Measurements from ENCODE around the gene TBX19. TPM values are rescaled to one million over a fixed set of nuclear protein-coding genes. Genes with fewer than 3 reads are reported as not detected.

The TBX19 gene
- total RNA-seq, 4 donors from 2014 or later, result 1.2 to 2.9 (median 2.5) TPM

GRCh38 chr1:168259567-168259966 is 21.1 kb upstream of the TBX19 start:
- Histone ChIP-seq H3K4me1 (no peaks in the 10 kb centered on the region), H3K27ac (no peak overlapping the region), H3K4me3 (no peak overlapping the region), H3K27me3 (no peaks in the 10 kb centered on the region), H3K36me3 (peaks cover 0 to 21% (median 2%) of the 10 kb centered on the region in 4 donors), H3K9me3 (peaks cover 7 to 13% of the 10 kb centered on the region in 2 donors)
- DNase-seq, result no peak
- intact Hi-C loops (cut with DNase I; ENCODE audit: low total_unique reads) (no loop called here), in situ Hi-C loops (cut with MboI; ENCODE audit: low pct_ligation_motif_present in 1 of 4, low pct_unique_long_range_greater_than_20kb in 1 of 4, low sequenced_read_pairs in 3 of 4) (no loop called here)
- 92 to 97% methylated on average over 1 of the region's 1 CpG for WGBS, 2 donors (ENCODE audit: low coverage in 1 of 2)
- TF ChIP-seq POLR2AphosphoS5 (IDR thresholded peaks at IDR 0.05), result no peak
- no peak for TF ChIP-seq POLR2A (IDR thresholded peaks at IDR 0.05)
- no peak for TF ChIP-seq CTCF (IDR thresholded peaks at IDR 0.05)
- no peak for TF ChIP-seq EP300 (IDR thresholded peaks at IDR 0.05; ENCODE audit: low read depth)

- in situ Hi-C loops (cut with MboI; ENCODE audit: low pct_ligation_motif_present in 1 of 4, low pct_unique_long_range_greater_than_20kb in 1 of 4, low sequenced_read_pairs in 3 of 4) (no loop called here), intact Hi-C loops (cut with DNase I; ENCODE audit: low total_unique reads) (no loop called here)
- Histone ChIP-seq H3K36me3 (peaks cover 0 to 17% (median 2%) of the 10 kb centered on the region in 4 donors), H3K27me3 (no peaks in the 10 kb centered on the region), H3K4me1 (no peaks in the 10 kb centered on the region), H3K9me3 (peaks cover 7 to 13% of the 10 kb centered on the region in 2 donors), H3K4me3 (no peak overlapping the region), H3K27ac (no peak overlapping the region)
- TF ChIP-seq CTCF (IDR thresholded peaks at IDR 0.05), result no peak
- no peak for TF ChIP-seq EP300 (IDR thresholded peaks at IDR 0.05; ENCODE audit: low read depth)
- no peak for TF ChIP-seq POLR2AphosphoS5 (IDR thresholded peaks at IDR 0.05)
- TF ChIP-seq POLR2A (IDR thresholded peaks at IDR 0.05), result no peak
- DNase-seq, result no peak
- WGBS, 2 donors (ENCODE audit: low coverage in 1 of 2), result 94 to 100% methylated on average over 2 to 3 of the region's 3 CpGs
Observed at GRCh38 chr1:168260393-168260792, 20.3 kb upstream of the TBX19 start.

- 82 to 92% methylated on average over 2 of the region's 2 CpGs for WGBS, 2 donors (ENCODE audit: low coverage in 1 of 2)
- H3K9me3 ChIP-seq, result peaks cover 0 to 3% of the 10 kb centered on the region in 2 donors
- H3K4me3 ChIP-seq, result no peak overlapping the region
- intact Hi-C loops (cut with DNase I; ENCODE audit: low total_unique reads) (no loop called here), in situ Hi-C loops (cut with MboI; ENCODE audit: low pct_ligation_motif_present in 1 of 4, low pct_unique_long_range_greater_than_20kb in 1 of 4, low sequenced_read_pairs in 3 of 4) (no loop called here)
- no peak for TF ChIP-seq EP300 (IDR thresholded peaks at IDR 0.05; ENCODE audit: low read depth)
- no peak for TF ChIP-seq CTCF (IDR thresholded peaks at IDR 0.05)
- no peak for TF ChIP-seq POLR2AphosphoS5 (IDR thresholded peaks at IDR 0.05)
- TF ChIP-seq POLR2A (IDR thresholded peaks at IDR 0.05), result no peak
- no peak overlapping the region for H3K27ac ChIP-seq
- no peaks in the 10 kb centered on the region for H3K27me3 ChIP-seq
- H3K4me1 ChIP-seq, result no peaks in the 10 kb centered on the region
- no peak for DNase-seq
- peaks cover 0 to 7% (median 0%) of the 10 kb centered on the region in 4 donors for H3K36me3 ChIP-seq
Observed at GRCh38 chr1:168261390-168261789, 19.3 kb upstream of the TBX19 start.

GRCh38 chr1:168263130-168263529 is 17.5 kb upstream of the TBX19 start:
- TF ChIP-seq POLR2A (IDR thresholded peaks at IDR 0.05) (no peak), EP300 (IDR thresholded peaks at IDR 0.05; ENCODE audit: low read depth) (no peak), POLR2AphosphoS5 (IDR thresholded peaks at IDR 0.05) (no peak), CTCF (IDR thresholded peaks at IDR 0.05) (no peak)
- 91 to 93% methylated on average over 4 of the region's 4 CpGs for WGBS, 2 donors (ENCODE audit: low coverage in 1 of 2)
- H3K36me3 ChIP-seq, result no peaks in the 10 kb centered on the region
- no peaks in the 10 kb centered on the region for H3K4me1 ChIP-seq
- H3K27ac ChIP-seq, result no peak overlapping the region
- no peaks in the 10 kb centered on the region for H3K9me3 ChIP-seq
- H3K27me3 ChIP-seq, result no peaks in the 10 kb centered on the region
- no peak for DNase-seq
- intact Hi-C loops (cut with DNase I; ENCODE audit: low total_unique reads), result no loop called here
- in situ Hi-C loops (cut with MboI; ENCODE audit: low pct_ligation_motif_present in 1 of 4, low pct_unique_long_range_greater_than_20kb in 1 of 4, low sequenced_read_pairs in 3 of 4), result no loop called here
- H3K4me3 ChIP-seq, result no peak overlapping the region

All from transverse colon (tissue), 4 donors.